Posterior vena cava (tissue), 2 donors: Measurements from ENCODE around the gene EPHB6. TPM values are rescaled to one million over a fixed set of nuclear protein-coding genes. Genes with fewer than 3 reads are reported as not detected.

Source experiments
- DNase-seq: peaks from one replicate; pipeline ENCODE4 v3.0.0-alpha.2; 2020; ENCODE audit warnings: low spot score
- intact Hi-C, 2 donors: fragments of 100-400 bp; cut with DNase I; formaldehyde crosslinking; loops; one replicate each; pipeline versions ENCODE4 v1.14.1 to v1.14.2; 2022 to 2023
- total RNA-seq, 2 donors: library from RNA; stranded (reverse); fragmentation: NEBNext Ultra II Directional; extraction: Animal tissue kit (Norgen Biotek cat#: 25700); gene quantifications; one replicate each; pipeline ENCODE4 v1.2.1, GENCODE V29; 2021
- donor health status: DM: yes; HTN: yes; CAD: no.
- donor health status: DM: yes; HTN: yes; CAD: no.

Gene EPHB6
- total RNA-seq, 2 donors from 2014 or later: 11.9 to 33.5 TPM

DNA sequence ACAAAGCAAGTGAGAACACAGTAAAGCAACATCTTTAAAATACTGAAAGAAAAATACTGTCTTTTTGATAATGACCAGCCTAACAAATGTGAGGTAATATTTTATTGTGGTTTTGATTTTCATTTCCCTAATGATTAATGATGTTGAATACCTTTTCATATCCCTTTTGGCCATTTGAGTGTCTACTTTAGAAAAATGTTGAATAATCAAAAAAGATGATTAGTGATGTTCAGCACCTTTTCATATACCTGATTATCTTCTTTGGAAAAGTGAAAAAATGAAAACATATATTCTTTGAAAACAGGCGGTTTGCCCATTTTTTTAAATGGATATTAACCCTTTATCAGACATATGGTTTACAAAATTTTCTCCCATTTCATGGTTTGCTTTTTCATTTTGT, 32.2 kb upstream of the EPHB6 start:
- intact Hi-C loops: no loop called here
- DNase-seq: no peak

DNA sequence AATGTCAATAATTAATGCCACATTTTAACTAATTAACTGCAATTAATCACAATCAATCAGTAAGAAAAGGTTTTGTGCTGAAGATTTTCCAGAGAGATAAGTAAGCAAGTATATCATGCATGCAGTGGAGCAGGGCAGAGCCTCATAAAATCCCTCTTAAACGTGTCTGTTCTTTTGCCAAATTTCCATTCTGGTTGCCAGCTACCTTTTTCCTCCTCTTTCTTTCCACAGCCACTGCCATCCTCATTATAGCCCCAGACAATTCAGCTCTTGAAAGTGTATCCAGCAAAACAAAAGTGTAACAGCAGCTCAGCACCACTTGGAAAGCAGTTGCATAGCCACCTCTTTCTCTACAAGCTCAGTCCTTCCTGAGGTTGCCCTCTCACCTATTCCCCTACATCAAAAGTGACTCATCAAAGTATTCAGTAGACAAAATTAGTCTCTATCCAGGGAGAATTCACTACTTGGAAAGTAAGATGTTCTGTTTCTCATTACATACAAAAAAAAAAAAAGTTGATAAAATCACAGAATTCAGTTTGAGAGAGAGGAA, 26.9 kb upstream of the EPHB6 start:
- intact Hi-C loops: no loop called here

DNA sequence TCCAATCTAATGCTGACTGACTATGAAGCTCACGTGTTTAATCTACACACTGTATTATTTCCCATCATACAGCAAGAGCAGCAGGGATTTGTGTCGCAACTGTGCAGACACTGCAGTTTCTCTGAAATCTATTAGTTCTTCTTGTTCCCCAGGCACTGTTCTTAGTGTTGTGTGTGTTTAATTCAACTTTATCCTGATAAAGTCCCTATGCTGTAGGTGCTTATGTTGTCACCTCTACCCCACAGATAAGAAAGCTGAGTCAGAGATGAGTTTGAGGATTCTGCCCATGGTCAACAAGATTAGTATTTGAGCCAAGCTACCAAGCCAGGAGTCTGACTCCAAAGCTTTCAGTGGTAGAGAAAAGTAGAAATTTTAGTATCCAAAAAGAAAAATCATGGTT, 22.5 kb upstream of the EPHB6 start:
- intact Hi-C loops: no loop called here
- DNase-seq: no peak

More for the DNA sequence above, 26.9 kb upstream of the EPHB6 start:
- no peak for DNase-seq

DNA sequence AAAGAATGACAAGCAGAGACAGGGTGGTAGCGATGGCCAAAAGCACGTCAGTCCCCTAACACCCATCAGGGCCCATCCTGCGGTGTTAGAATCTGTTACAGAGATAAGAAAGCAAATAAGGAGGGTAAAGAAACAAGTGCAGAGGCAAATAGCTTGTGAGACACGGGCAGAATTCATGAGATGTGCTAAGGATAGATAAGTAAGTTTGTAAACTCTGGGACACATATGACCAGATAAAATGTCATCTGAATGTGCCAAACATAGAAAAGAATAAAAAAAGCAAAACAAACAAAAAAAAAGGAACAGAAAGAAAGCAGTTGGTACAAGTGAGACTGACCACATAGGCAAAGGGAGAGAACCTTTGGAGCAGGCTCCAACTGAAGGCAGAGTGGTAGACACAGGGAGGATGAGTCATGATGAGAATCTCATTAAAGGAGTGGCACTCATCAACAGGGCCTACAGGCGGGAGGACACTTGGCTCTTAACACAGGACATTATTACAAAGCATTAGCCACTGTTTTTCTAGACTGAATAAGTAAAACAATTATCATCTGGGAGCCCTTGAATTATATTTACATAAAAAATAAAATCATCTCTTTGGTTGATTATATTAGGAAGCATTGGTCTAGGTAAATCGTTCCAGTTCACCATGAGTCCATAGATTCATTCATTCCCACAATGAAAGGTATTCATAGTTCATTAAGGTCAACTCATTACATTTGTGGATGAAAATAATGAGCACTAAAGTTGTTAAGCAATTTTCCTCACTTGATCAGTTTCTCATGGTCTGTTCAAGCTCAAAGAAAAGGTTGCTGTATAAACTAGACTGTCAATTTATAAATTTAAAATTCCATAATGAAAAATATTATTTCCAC, 21.5 kb upstream of the EPHB6 start:
- intact Hi-C loops: no loop called here
- DNase-seq: no peak

DNA sequence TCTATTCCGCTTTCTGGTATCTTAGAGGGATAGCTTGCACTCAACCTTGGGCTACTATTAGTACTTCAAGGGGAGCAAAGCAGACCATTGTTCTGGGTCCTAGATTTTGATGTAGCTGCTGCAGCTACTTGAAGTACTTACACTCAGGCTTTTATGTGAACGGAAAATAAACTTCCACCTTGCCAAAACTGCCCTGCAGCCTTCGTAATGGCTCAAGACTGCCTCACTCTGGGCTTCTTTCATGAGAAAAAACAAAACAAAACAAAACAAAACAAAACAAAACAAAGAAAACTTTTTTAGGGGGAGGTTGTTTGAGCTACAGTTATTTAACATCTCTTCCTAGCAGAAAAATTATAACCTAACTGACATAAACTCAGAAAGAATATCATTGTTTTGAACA, 19.4 kb upstream of the EPHB6 start:
- intact Hi-C loops: no loop called here
- DNase-seq: no peak

DNA sequence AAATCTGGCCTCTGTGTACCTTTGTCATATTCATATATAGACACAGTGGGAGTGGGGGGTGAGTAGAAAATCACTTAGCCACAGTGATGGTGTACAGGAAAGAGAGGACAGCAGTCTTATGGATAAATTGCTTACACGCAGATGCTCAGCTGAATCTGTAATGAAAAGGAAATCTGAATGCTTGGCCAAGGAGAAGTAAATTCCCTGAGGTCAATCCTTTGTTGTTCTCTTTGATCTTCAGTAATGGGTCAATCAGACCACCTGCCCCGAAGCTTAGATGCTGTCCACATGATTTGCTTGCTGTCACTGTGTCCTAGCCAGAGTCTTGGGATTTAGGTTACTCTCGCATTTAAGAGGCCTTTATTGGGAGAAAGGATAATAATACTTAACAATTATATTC, 18.4 kb upstream of the EPHB6 start:
- DNase-seq: no peak
- intact Hi-C loops: no loop called here

DNA sequence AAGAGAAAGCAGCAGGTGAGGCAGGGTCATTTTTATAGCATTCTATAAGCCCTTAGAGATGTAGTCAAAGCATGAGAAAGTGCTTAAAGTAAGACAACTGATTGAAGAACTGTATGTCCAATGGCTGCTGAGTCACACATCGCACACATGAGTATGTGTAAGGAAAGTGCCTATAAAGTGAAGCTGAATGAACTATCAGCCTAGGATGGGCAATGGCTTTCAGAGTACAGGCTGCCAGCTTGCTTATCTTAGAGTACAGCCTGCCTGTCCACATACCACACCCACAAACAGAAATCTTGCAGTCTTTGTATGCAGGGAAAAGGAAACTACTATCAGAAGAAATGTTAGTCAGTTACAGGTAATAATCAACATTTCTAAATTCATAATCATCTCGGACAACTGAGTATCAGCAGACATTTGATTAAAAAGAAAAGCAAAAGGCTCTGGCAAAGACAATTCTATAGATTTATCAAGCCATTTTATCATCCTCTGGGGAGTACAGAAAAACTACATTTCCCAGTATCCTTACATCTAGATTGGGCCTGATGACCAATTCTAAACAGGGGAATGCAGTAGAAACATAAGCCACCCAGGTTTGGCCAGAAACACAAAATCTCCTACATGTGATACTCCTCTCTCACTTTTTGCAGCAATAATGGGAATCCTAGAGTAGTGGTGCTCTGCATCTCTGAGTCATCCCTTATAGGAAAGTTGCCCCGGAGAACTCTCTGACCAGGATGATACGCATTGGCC, 16.2 kb upstream of the EPHB6 start:
- intact Hi-C loops: no loop called here
- DNase-seq: no peak

DNA sequence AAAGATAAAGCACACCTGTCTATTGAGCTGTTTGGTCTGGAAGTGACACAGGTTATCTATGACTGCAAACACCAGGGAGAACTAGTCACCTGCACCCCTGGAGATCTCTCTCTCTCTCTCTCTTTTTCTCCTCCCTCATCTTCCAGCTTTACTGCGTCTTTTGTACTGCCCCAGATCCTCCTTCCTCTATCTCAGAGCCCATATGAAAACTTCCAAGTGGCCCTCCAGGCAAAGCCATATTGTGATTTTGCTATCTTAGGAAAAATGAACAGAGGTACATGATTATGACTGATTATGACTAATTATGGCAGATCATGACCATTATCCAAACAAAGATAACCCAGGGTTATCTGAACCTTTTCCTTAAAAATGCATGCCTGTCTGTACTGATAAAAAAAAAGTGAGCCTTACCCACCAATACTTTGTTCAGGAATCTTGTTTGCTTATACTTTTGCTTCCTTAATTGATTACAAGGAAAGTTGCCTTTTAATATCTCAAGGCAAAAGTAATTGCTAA, 12.6 kb upstream of the EPHB6 start:
- DNase-seq: no peak
- intact Hi-C loops: no loop called here

DNA sequence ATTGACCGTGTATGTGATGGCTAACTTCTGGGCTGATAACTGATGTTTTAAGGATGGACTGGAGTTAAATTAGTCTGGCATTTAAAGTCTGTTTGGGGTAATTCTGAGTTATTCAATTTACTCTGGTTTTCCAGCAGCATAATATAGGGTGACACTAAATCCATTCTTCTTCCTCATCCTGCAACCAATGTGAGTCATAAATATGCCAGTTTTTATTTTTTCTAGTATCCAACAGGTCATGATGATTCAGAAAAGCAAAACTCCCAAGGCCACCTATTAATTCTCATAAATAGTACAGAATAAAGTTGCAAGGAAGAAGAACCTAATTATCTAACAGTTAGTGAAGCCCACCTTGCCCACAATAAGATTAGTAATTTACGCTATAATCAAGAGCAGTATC, 7.5 kb upstream of the EPHB6 start:
- intact Hi-C loops: no loop called here
- DNase-seq: no peak

DNA sequence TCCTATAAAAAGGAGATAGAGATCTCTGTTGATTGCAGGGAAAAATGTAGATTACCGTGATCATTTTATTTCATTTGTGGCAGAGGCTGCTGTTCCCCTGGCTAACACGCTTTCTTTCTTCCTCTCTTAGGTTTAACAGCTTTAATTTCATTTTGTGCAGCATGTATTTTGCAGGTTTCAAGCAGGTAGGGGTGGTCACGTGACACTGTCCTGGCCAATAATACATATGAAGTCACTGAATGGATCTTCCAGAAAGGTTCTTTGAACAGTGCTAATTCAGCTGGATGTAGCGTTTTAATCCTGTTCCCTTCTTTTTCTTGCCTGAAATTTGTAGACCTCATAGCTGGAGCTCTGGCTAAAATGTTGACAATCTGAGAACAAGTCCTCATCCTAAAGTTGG, 3.6 kb upstream of the EPHB6 start:
- DNase-seq: no peak
- intact Hi-C loops: loop anchor here (5.0 to 10.0 kb wide), 2 partner anchors 151 to 364 kb away; no protein-coding TSS in a partner anchor

DNA sequence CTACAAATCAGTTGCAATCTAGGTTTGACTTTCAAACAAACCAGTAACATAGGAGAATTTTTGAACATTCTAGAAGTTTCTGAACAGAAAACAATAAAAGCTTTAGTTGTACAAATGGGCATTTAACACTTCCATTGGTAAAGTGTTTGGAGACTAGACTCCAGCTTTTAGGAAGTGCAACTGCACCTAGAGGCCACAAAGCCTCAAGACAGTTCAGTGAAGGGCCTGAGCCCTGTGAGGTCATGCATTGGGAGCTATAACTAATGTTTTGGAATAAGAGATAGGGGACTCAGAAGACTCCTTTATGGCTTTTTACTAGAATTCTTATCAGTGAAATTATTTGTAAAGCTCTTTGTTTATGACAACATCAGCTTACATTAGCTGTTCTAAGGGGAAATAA, 3.0 kb upstream of the EPHB6 start:
- intact Hi-C loops: loop anchor here (5.0 to 10.0 kb wide), 2 partner anchors 150 to 363 kb away; no protein-coding TSS in a partner anchor
- no peak for DNase-seq

DNA sequence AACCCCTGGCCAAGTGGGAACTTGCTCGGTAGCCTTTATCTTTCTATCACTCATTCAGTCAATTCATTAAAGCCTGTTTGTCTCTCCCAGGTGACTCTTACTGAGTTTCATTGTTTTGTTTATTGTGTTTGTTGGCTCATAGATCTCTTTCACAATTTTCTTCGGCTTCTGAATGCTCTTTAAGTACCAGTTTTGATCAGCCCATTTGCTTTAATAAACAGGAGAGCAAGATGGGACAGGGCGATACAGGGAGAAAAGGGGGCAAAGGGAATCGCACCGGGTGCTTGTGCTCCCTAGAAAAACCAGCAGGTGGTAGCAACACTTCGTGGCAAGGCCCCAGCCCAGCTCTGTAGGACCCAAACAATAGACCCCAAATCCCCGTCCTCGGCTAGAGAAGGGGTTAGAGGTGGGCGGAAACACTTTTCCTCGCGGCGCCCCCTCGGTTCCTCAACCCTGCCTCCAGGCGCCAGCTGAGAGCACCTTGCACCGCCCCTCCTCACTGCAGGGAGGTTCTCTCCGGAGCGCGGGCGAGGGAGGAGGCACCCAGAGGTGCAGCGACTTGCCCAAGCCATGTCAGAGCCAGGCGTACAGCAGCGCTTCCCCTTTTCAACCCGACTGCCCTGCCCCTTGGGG, 1.0 kb upstream of the EPHB6 start:
- intact Hi-C loops: loop anchor here (5.0 to 10.0 kb wide), 2 partner anchors 148 to 361 kb away; no protein-coding TSS in a partner anchor
- DNase-seq: peak; percentile 88

DNA sequence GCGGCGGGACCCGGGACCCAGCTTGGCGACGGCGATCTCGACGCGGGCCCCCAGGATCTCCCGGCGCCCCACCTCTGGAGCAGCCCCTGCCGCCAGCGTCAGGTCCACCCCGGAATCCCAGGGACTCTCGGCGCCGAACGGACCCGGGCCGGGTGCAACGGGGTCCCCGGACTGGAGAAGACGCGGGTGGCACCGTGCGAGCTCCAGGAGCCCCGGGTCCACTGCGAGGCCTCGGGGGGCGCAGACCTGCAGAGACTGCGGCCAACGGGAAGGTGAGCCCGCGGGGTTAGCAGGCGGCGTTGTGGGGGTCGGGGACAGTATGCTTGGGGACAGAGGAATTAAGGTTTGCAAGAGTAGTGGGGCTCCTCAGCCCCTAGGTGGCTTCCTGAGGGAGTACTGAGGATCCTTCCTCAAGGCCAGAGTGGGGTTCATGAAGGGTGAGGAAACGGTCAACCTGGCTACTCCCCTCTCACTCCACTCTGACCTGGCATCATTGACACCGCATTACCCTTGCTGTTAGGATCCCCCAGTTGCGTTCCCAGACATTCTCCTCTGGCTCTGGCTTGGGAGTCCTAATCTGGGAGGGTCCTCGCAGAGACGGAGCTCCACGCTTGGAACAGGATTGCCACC, 353 bp downstream of the EPHB6 start:
- intact Hi-C loops: loop anchor here (10.0 kb wide), 1 partner anchor 360 kb away; no protein-coding TSS in a partner anchor
- DNase-seq: no peak

DNA sequence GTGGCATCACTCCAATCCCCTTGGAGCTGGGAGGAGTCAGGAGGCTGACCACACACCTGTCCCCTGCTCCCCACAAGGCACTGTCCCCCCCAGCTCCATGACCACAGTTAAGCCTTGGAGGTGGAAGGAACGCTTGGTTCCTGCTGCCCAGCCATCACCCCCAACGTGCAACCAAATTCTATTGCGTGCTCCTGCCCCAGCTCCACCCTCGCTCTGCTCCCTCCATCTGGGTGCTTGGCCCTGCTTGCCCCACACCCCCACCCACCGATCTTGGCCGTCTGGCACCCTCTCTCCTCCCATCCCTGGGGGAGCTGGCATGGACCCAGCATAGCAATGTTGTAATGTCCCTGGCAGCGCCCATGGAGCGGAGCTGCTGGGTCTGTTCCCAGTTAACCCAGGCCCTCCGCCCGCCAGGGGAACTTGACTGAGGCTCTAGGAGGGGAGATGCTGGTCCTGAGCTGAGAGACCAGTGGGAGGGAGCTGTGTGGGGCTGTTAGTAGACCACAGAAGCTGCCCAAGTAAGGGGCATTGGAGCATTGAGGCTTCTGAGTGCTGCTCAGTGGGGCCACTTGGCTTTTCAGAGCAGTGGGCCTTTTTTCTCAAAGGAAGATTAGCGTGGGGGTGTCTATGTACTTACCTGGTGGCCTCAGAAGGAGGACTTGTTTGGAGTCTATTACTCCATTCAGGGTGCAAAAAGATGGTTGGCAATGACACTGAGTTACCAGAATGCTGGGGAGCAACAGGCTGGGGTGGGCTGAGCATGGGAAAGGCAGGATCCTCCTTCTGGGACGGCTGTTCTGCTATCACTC, 1.1 kb downstream of the EPHB6 start:
- intact Hi-C loops: loop anchor here (10.0 kb wide), 1 partner anchor 359 kb away; no protein-coding TSS in a partner anchor
- peak; percentile 87 for DNase-seq

DNA sequence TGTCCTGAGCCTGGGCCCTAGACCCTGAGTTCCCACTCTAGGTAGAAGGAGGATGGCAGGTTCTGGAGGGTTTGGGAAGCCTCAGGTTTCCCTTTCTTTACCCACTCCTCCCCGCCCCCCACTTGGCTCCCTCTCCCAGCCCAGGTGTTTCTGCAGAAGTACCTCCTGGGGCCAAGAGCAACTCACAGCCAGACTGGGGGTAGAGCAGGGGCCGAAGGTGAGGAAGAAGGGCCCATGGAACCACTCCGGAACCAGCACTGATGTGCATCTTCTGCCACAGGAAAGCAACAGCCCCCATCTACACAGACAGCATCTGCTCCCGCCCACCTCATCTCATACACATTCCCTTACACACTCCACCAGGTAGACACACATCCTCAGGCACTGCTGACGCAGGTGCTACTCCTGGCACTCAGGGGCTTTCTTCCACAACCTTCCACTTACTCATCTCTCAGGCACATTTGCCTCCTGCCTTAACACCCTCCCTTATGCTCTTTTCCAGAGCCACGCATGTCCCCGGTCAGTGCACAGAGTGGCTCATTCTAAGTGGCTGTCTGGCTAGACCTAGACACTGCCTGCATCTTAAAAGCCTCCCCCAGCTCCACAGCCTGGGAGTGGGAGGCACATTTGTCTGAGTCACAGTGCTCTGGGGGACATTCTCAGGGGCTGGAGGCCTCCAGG, 1.8 kb downstream of the EPHB6 start:
- intact Hi-C loops: loop anchor here (10.0 kb wide), 1 partner anchor 358 kb away; no protein-coding TSS in a partner anchor
- DNase-seq: peak; percentile 58

DNA sequence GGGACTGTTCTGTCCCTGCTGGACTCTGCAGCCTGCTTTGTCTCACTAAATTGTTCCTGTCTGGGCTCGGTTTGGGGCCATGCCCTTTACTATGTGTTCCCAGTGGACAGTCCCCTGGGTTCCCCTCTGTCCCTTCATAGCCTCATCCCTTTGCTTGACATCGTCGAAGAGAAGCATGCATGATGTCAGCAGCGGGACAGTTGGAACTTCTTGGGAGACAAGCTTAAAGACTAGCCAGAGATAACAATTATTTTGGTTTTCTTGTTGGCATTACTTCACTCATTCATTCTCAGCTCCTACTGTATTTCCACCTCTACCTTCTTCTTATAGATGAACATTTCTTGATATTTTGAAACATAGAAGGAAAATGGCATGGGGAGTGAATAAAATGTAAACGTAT, 2.7 kb downstream of the EPHB6 start:
- no peak for DNase-seq
- intact Hi-C loops: loop anchor here (10.0 kb wide), 1 partner anchor 357 kb away; no protein-coding TSS in a partner anchor

DNA sequence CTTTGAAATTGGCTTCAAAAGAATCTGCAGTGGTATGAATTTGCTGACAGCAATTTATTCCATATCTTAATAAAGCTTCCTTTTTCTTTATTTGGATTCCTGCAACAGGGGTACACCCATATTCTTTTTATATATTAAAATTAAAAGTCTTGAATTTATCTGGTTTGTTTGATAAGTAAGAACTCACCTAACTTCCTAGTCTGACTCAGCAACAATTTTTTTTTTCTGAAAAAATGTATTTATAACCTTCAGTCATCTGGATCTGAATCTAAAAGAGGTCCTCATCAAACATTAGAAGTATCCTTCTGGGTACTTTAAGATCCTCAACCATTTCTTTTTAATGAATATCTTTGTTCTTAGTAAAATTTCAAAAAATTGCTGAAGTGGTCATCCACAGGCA, 4.5 kb downstream of the EPHB6 start:
- no peak for DNase-seq
- intact Hi-C loops: loop anchor here (10.0 kb wide), 1 partner anchor 355 kb away; no protein-coding TSS in a partner anchor
